Activated CD8-positive, alpha-beta memory T cell treated with anti-CD3 and anti-CD28 coated beads, Interleukin-2, amount 10 ng/mL, durations not matched to agents 7 days and 5 days (primary cell): ENCODE results near the gene MRPS5. TPM values are rescaled to one million over a fixed set of nuclear protein-coding genes. Genes with fewer than 3 reads are reported as not detected.
"Not testable (repeated sequence)": the region's sequence is repeated elsewhere in the genome, so short reads cannot be mapped to it uniquely, and the experiment has no call there.

Experiments used
- ATAC-seq: fragments of 150-1000 bp; cut with Tn5 transposase; one replicate; pipeline ENCODE4 v1.10.0; 2021; ENCODE audit warnings: moderate library complexity
- CTCF ChIA-PET: fragments of 350-600 bp; sonication (Branson Sonifier 250); formaldehyde crosslinking; loops from one replicate; lab custom pipeline; 2021; ENCODE audit warnings: antibody characterized with exemption; lab: Charles Lee
- DNase-seq: peaks from one replicate; pipeline ENCODE4 v3.0.0-alpha.2; 2020
- H3K27ac Mint-ChIP-seq: one replicate; pipeline ENCODE4 v1.8.0; 2021; ENCODE audit warnings: mild to moderate bottlenecking, mixed read lengths
- H3K27me3 Mint-ChIP-seq: one replicate; pipeline ENCODE4 v1.8.0; 2021; ENCODE audit warnings: mixed read lengths
- H3K36me3 Mint-ChIP-seq: one replicate; pipeline ENCODE4 v1.8.0; 2021; ENCODE audit warnings: mild to moderate bottlenecking, mixed read lengths
- H3K4me1 Mint-ChIP-seq: one replicate; pipeline ENCODE4 v1.8.0; 2021; ENCODE audit warnings: mixed read lengths
- H3K4me3 Mint-ChIP-seq: one replicate; pipeline ENCODE4 v1.8.0; 2021; ENCODE audit warnings: mild to moderate bottlenecking, moderate library complexity, mixed read lengths
- H3K9me3 Mint-ChIP-seq: one replicate; pipeline ENCODE4 v1.8.0; 2022; ENCODE audit warnings: low read depth, mixed read lengths
- total RNA-seq, 2 experiments: library from RNA; stranded (reverse); gene quantifications; one replicate each; pipeline ENCODE4 v1.2.3, GENCODE V29; 2021

MRPS5 gene
- total RNA-seq, 2 experiments from 2014 or later: 80.0 to 82.7 TPM

DNA sequence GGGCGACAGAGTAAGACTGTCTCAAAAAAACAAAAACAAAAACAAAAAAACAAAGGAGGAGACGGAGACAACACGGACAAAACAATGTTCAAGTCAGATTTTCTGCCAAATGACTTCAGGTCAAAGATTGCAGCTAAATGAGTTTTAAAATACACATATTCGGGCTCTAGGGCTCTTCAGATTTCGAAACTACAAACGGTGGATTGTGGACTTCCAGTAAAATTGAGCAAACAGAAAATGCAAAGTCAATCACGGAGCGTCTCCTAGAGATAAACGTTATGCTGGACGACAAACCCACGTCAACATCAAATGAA lies 558 bp downstream of the MRPS5 start:
- Mint-ChIP-seq H3K9me3 (peaks cover 4% of the 10 kb centered on the region), H3K36me3 (peaks cover 27% of the 10 kb centered on the region), H3K4me3 (peak overlapping the region; percentile 97), H3K27ac (peak overlapping the region; percentile 89), H3K27me3 (no peaks in the 10 kb centered on the region), H3K4me1 (peaks cover 40% of the 10 kb centered on the region)
- DNase-seq (no peak), ATAC-seq (no peak)
- CTCF ChIA-PET: interaction anchor here (1.1 to 4.4 kb wide), 9 partner anchors 38 to 108 kb away, joined by 3 to 40 read pairs (median 13); partner anchors contain the start of genes ZNF2 and ZNF514

DNA sequence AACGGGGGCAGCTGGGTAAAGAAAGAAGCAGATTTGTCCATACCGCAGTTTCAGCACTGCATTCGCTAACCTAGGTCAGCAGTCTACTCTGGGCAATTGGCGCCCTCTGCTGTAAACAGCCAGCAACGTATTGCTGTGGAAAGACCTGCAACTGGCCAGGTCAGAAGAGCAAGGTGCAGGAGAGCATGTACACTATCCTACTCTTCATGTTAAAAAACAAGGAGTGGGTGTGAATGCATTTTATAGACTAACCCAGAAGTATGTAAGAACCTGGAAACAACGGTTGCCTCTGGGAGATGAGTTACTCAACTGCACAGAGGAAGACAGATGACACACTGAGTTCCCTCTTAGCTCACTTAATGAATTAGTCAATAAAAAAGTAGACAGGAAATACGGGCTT lies 6.2 kb downstream of the MRPS5 start:
- ATAC-seq: peak; percentile 99
- H3K4me3 Mint-ChIP-seq: no peak overlapping the region
- peaks cover 43% of the 10 kb centered on the region for H3K4me1 Mint-ChIP-seq
- peak; percentile 85 for DNase-seq
- CTCF ChIA-PET: interaction anchor here (0.6 to 6.3 kb wide), 27 partner anchors 8 to 160 kb away, joined by 3 to 131 read pairs (median 4); partner anchors contain the start of genes MAL and ZNF514
- H3K36me3 Mint-ChIP-seq: peaks cover 48% of the 10 kb centered on the region
- peak overlapping the region; percentile 19 for H3K27ac Mint-ChIP-seq
- H3K9me3 Mint-ChIP-seq: no peaks in the 10 kb centered on the region
- no peaks in the 10 kb centered on the region for H3K27me3 Mint-ChIP-seq

DNA sequence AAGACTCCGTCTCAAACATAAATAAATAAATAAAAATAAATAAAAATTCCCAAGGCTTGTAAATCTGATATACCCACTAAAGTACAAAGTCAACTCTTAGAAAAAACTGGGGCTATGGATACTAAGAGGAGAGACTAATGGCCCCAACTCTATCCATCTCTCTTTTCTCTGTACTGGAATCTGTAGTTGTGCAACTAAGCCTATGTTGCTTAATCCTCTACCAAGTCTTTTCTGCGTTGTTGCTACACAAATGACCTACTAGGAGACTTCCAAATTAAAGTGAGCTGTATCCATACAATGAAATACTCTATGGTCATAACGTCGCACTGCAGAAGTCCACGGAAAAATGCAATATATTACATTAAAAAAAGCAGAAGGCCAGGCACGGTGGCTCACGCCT lies 8.1 kb downstream of the MRPS5 start:
- peaks cover 48% of the 10 kb centered on the region for H3K36me3 Mint-ChIP-seq
- CTCF ChIA-PET: interaction anchor here (0.7 to 6.3 kb wide), 3 partner anchors 79 to 127 kb away, joined by 6 to 131 read pairs (median 15); partner anchors contain the start of gene MAL
- H3K9me3 Mint-ChIP-seq: no peaks in the 10 kb centered on the region

DNA sequence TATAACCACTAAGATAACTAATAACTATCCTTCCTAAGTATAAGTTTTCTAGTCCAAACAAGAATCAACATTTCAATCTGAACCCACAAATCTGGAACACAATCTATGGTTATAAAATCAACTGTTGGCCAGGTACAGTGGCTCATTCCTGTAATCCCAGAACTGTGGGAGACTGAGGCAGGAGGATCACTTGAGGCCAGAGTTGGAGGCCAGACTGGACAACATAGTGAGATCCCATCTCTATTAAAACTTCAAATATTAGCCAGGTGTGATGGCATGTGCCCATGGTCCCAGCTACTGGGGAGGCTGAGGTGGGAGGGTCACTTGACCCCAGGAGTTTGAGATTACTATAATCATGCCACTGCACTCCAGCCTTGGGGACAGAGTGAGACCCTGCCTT lies 11.2 kb downstream of the MRPS5 start:
- DNase-seq: no peak
- Mint-ChIP-seq H3K4me1 (peaks cover 9% of the 10 kb centered on the region), H3K4me3 (no peak overlapping the region), H3K36me3 (peaks cover 56% of the 10 kb centered on the region), H3K27me3 (no peaks in the 10 kb centered on the region), H3K27ac (no peak overlapping the region), H3K9me3 (no peaks in the 10 kb centered on the region)
- ATAC-seq: no peak
- CTCF ChIA-PET: interaction anchor here (1.4 kb wide), 1 partner anchor 88 kb away, joined by 3 read pairs; no protein-coding TSS in a partner anchor

More for the DNA sequence above, 8.1 kb downstream of the MRPS5 start:
- no peak overlapping the region for H3K4me3 Mint-ChIP-seq
- H3K27ac Mint-ChIP-seq: no peak overlapping the region
- DNase-seq (no peak), ATAC-seq (no peak)
- no peaks in the 10 kb centered on the region for H3K27me3 Mint-ChIP-seq
- H3K4me1 Mint-ChIP-seq: peaks cover 23% of the 10 kb centered on the region

DNA sequence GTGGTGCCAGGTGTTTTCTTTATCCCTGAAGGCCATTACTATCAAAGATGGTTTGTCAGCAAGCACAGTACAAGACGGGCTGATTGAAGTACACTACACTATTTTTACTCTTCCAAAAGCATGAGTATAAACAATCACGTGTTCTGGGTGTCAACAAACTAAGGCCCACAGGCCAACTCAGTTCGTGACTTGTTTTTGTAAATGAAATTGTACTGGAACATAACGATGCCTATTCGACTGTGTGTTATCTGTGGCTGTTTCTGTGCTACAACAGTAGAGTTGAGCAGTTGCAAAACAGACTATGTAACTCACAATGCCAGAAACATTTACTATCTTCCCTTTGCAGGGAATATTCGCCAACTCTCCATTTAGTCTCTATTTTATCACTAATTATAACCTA lies 12.3 kb downstream of the MRPS5 start:
- H3K4me3 Mint-ChIP-seq: no peak overlapping the region
- H3K27me3 Mint-ChIP-seq: no peaks in the 10 kb centered on the region
- H3K9me3 Mint-ChIP-seq: no peaks in the 10 kb centered on the region
- H3K4me1 Mint-ChIP-seq: no peaks in the 10 kb centered on the region
- CTCF ChIA-PET: interaction anchor here (0.8 to 1.4 kb wide), 2 partner anchors 86 to 87 kb away, joined by 3 read pairs; no protein-coding TSS in a partner anchor
- ATAC-seq (no peak), DNase-seq (no peak)
- H3K27ac Mint-ChIP-seq: no peak overlapping the region
- peaks cover 56% of the 10 kb centered on the region for H3K36me3 Mint-ChIP-seq

DNA sequence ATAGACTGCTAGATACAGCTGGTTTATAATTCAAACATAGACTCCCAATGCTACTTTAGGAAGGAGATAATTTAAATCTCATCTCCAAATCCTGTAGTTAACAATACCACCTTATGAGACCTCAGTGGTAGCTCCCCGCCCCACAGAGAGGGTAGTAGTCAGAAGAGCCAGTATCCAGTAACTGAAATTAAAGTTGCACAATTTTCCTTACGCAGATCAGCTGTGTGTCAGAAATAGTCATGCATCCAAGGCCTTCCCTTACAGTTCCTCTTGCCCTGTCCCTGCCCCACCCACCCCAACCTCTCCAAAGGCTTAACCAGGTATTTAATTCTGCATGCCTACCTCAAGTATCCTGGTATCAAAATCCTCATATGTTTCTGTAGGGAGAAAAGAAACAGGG lies 15.5 kb downstream of the MRPS5 start:
- H3K4me3 Mint-ChIP-seq: no peak overlapping the region
- H3K4me1 Mint-ChIP-seq: no peaks in the 10 kb centered on the region
- no peaks in the 10 kb centered on the region for H3K9me3 Mint-ChIP-seq
- no peak overlapping the region for H3K27ac Mint-ChIP-seq
- H3K27me3 Mint-ChIP-seq: no peaks in the 10 kb centered on the region
- CTCF ChIA-PET: interaction anchor here (0.7 to 3.4 kb wide), 5 partner anchors 9 to 83 kb away, joined by 3 to 11 read pairs (median 5); no protein-coding TSS in a partner anchor
- DNase-seq (no peak), ATAC-seq (no peak)
- peaks cover 67% of the 10 kb centered on the region for H3K36me3 Mint-ChIP-seq

DNA sequence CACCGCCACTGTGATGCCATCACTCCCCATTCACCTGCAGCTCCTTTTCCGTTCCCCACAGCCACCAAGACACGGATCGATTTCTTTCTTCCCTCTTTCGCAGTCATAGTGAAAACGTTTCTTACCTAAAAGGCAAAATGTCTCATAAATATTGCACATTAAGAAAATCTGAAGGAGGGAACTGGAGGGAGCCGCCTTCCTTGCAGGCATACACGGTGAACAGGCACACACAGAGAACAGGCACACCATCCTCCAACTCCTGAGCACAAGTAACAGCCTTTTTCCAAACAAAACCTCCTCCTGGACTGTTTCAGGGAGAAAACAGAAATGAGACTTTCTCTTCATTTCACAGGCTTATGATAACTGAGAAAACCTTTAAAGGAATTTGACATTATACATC lies 17.0 kb downstream of the MRPS5 start:
- H3K4me3 Mint-ChIP-seq: no peak overlapping the region
- H3K36me3 Mint-ChIP-seq: peaks cover 71% of the 10 kb centered on the region
- H3K27ac Mint-ChIP-seq: no peak overlapping the region
- no peaks in the 10 kb centered on the region for H3K4me1 Mint-ChIP-seq
- CTCF ChIA-PET: interaction anchor here (3.4 kb wide), 1 partner anchor 82 kb away, joined by 11 read pairs; no protein-coding TSS in a partner anchor
- H3K9me3 Mint-ChIP-seq: no peaks in the 10 kb centered on the region
- no peaks in the 10 kb centered on the region for H3K27me3 Mint-ChIP-seq
- ATAC-seq: no peak
- DNase-seq: no peak

DNA sequence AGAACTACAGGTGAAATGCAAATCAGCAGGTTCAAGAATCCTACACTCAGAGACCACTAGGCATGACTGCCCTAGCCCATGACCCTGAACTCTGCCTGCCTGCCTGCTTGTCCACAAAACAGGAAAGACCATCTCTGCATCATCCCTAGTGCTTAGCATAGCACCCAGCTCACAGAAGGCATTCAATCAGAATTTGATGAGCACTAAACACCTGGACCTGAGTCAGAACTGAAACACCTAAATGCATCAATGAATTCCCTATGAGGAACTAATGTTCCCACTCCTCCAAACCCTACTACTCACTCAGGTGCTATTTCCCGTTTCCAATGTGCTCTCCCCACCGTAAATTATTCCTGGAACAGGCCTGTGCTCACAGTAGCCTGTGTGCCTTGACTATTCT lies 21.7 kb downstream of the MRPS5 start:
- peaks cover 74% of the 10 kb centered on the region for H3K36me3 Mint-ChIP-seq
- no peaks in the 10 kb centered on the region for H3K9me3 Mint-ChIP-seq
- H3K27ac Mint-ChIP-seq: no peak overlapping the region
- peaks cover under 1% of the 10 kb centered on the region for H3K4me1 Mint-ChIP-seq
- CTCF ChIA-PET: no interaction called here
- no peak for DNase-seq
- ATAC-seq: no peak
- H3K4me3 Mint-ChIP-seq: no peak overlapping the region
- no peaks in the 10 kb centered on the region for H3K27me3 Mint-ChIP-seq

DNA sequence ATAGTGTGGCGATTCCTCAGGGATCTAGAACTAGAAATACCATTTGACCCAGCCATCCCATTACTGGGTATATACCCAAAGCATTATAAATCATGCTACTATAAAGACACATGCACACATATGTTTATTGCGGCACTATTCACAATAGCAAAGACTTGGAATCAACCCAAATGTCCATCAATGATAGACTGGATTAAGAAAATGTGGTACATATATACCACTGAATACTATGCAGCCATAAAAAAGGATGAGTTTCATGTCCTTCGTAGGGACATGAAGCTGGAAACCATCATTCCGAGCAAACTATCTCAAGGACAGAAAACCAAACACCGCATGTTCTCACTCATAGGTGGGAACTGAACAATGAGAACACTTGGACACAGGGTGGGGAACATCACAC lies 23.3 kb downstream of the MRPS5 start:
- H3K9me3 Mint-ChIP-seq, CTCF ChIA-PET, H3K27me3 Mint-ChIP-seq: not testable (repeated sequence)

DNA sequence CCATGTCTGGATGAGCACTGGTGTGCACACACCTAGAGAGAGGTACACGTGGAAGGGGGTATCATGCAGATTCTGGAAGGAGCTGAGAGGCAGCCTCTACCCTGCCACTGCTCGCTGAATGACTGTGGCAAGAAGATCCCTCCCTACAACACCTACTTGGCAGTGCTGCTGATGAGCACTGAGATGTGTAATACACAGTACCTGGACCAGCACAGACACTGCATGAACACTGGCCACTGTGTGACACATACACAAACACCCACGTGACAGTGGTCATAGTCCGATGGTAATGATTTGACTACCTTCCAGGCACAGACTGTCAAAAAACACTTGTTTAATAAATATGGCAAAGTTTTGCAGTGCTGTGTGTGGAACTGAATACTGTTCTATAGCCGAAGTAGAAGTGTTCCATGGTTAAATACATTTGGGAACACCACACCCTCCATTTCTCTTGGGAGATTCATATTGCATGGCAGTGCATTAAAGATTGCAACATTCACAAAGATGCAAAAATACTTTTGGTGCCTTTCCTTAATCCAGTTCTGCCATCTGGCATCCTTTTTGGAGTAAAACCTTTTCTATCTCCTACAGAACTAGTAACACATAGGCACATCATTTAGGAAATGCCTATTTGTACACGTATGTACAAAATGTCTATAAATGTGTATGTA lies 29.6 kb downstream of the MRPS5 start:
- ATAC-seq: no peak
- no peak overlapping the region for H3K27ac Mint-ChIP-seq
- CTCF ChIA-PET: interaction anchor here (1.8 kb wide), 1 partner anchor 12 kb away, joined by 7 read pairs; no protein-coding TSS in a partner anchor
- no peak overlapping the region for H3K4me3 Mint-ChIP-seq
- peaks cover 71% of the 10 kb centered on the region for H3K36me3 Mint-ChIP-seq
- peaks cover 2% of the 10 kb centered on the region for H3K4me1 Mint-ChIP-seq
- no peak for DNase-seq
- H3K27me3 Mint-ChIP-seq: no peaks in the 10 kb centered on the region
- H3K9me3 Mint-ChIP-seq: no peaks in the 10 kb centered on the region

More for the DNA sequence above, 23.3 kb downstream of the MRPS5 start:
- not testable (repeated sequence) for H3K27ac Mint-ChIP-seq, DNase-seq, ATAC-seq, H3K4me3 Mint-ChIP-seq, H3K4me1 Mint-ChIP-seq
- peaks cover 81% of the 10 kb centered on the region for H3K36me3 Mint-ChIP-seq

DNA sequence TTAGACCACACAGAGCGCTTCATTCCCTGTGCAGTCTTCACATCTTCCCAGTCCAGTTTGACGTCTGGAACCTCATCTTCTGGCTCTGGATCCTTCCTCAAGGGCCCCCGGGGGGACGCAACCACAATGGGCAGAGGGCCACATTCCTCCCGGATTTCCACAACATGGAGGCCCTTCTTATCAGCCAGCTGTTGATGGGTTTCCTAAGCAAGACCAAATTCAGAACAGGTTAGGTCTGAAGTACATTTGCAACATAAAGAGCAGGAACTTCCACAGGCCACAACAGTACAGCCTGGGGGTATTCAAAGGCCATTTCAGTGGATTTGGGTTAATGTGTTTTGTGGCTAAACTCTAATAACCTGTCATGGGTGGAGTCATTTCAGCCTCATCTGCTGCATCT lies 34.2 kb downstream of the MRPS5 start:
- no peak overlapping the region for H3K4me3 Mint-ChIP-seq
- no peak for ATAC-seq
- CTCF ChIA-PET: interaction anchor here (1.0 to 1.1 kb wide), 2 partner anchors 9 to 28 kb away, joined by 4 read pairs; no protein-coding TSS in a partner anchor
- no peaks in the 10 kb centered on the region for H3K9me3 Mint-ChIP-seq
- H3K4me1 Mint-ChIP-seq: no peaks in the 10 kb centered on the region
- H3K27ac Mint-ChIP-seq: no peak overlapping the region
- H3K36me3 Mint-ChIP-seq: peaks cover 53% of the 10 kb centered on the region
- no peaks in the 10 kb centered on the region for H3K27me3 Mint-ChIP-seq
- no peak for DNase-seq

DNA sequence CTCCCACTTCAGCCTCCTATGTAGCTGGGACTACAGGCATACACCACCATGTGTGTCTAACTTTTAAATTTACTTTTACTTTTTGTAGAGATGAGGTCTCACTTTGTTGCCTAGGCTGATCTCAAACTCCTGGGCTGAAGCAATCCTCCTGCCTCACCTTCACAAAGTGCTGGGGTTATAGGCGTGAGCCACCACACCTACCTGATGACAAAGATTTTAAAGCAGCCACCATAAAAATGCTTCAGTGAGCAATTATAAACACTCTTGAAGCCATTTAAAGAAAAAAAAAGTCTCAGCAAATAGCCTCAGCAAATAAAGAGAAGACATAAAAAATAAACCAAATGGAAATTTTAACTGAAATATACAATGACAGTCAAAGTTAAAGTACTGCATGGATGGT lies 35.6 kb downstream of the MRPS5 start:
- ATAC-seq (no peak), DNase-seq (no peak)
- H3K27me3 Mint-ChIP-seq: no peaks in the 10 kb centered on the region
- peaks cover 42% of the 10 kb centered on the region for H3K36me3 Mint-ChIP-seq
- no peak overlapping the region for H3K27ac Mint-ChIP-seq
- no peak overlapping the region for H3K4me3 Mint-ChIP-seq
- H3K4me1 Mint-ChIP-seq: no peaks in the 10 kb centered on the region
- CTCF ChIA-PET: interaction anchor here (0.7 to 1.2 kb wide), 2 partner anchors 9 to 52 kb away, joined by 3 read pairs; no protein-coding TSS in a partner anchor
- H3K9me3 Mint-ChIP-seq: no peaks in the 10 kb centered on the region

DNA sequence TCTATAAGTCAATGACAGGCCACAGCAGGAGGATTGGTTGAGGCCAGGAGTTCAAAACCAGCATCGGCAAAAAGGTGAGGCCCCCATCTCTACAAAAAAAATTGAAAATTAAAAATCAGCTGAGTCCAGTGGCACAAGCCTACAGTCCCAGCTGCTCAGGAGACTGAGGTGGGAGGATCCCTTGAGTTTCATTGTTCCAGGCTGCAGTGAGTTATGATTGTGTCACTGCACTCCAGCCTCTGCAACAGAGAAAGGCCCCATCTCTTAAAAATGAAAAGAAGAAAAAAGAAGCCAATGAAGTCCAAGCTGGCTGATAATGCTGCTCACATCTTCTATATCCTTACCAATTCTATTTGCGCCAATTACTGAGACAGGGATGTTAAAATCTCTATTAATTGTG lies 39.1 kb downstream of the MRPS5 start:
- DNase-seq (no peak), ATAC-seq (no peak)
- no peak overlapping the region for H3K4me3 Mint-ChIP-seq
- H3K27me3 Mint-ChIP-seq: no peaks in the 10 kb centered on the region
- CTCF ChIA-PET: interaction anchor here (1.3 to 12.5 kb wide), 3 partner anchors 33 to 59 kb away, joined by 8 to 414 read pairs (median 13); partner anchors contain the start of genes MAL and MRPS5
- H3K27ac Mint-ChIP-seq: no peak overlapping the region
- H3K9me3 Mint-ChIP-seq: no peaks in the 10 kb centered on the region
- peaks cover 24% of the 10 kb centered on the region for H3K4me1 Mint-ChIP-seq
- peaks cover 27% of the 10 kb centered on the region for H3K36me3 Mint-ChIP-seq
